Ascending aorta (tissue), 2 donors: ENCODE data around the gene DTNB. TPM values are rescaled to one million over a fixed set of nuclear protein-coding genes. Genes with fewer than 3 reads are reported as not detected.

ENCODE experiments used
- DNase-seq, 2 donors: peaks; one replicate each; pipeline ENCODE4 v3.0.0-alpha.2; 2019; ENCODE audit warnings: low spot score in 2 of 2
- H3K27ac ChIP-seq, 2 donors: fragments of 200-600 bp; sonication (generic); one replicate each; pipeline ENCODE4 v1.5.1; 2016 to 2017; ENCODE audit warnings: mild to moderate bottlenecking in 1 of 2
- H3K27me3 ChIP-seq: fragments of 200-600 bp; sonication (generic); one replicate; pipeline ENCODE4 v1.5.1; 2017
- H3K36me3 ChIP-seq, 2 donors: fragments of 200-600 bp; sonication (generic); one replicate each; pipeline ENCODE4 v1.5.1; 2016
- H3K4me1 ChIP-seq, 2 donors: fragments of 200-600 bp; sonication (generic); one replicate each; pipeline ENCODE4 v1.5.1; 2016 to 2017; ENCODE audit warnings: mild to moderate bottlenecking in 1 of 2
- H3K4me3 ChIP-seq, 2 donors: fragments of 200-600 bp; sonication (generic); one replicate each; pipeline ENCODE4 v1.5.1; 2016 to 2017; ENCODE audit warnings: mild to moderate bottlenecking in 1 of 2
- H3K9me3 ChIP-seq, 2 donors: fragments of 200-600 bp; sonication (generic); one replicate each; pipeline ENCODE4 v1.5.1; 2016
- intact Hi-C: fragments of 100-400 bp; cut with DNase I; formaldehyde crosslinking; loops from one replicate; pipeline ENCODE4 v1.15.1; 2023
- total RNA-seq: library from RNA; depleted of rRNA; stranded (reverse); fragments of >200 nt; gene quantifications from one replicate; pipeline ENCODE4 v1.1.0, GENCODE V29; 2016
- TF ChIP-seq, protein P1 (sequence below), 3 experiments: fragments of 200-600 bp in 2 of 3; fragments of 450-650 bp in 1 of 3; sonication (generic) in 2 of 3; IDR thresholded peaks; one replicate each; pipeline ENCODE4 v1.5.1; 2016 to 2019; ENCODE audit warnings: antibody characterized with exemption in 3 of 3, mild to moderate bottlenecking in 1 of 3, moderate library complexity in 1 of 3

The DTNB gene
- total RNA-seq, 1 donor from 2014 or later: 22.7 TPM

DNA sequence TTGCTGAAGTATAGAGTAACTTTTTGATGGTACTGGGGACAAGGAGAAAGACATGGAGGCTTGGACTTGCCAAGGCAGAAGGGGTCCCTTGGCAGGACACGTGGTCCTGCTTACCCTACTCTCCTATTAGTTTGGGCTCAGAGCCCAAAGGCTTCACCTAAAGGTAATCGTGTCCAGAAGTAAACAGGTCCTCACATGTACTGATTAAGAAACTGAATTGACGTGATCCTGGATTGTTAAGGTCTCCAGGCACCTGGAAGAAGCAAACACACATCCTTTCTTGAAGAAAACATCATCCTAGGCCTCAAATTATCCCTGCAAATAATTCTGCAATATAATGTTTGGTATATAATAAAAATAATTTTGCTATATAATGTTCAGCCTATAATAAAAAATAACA is 50.0 kb downstream of the DTNB start:
- Histone ChIP-seq H3K4me1 (peaks cover 0 to 7% of the 10 kb centered on the region in 2 donors), H3K4me3 (no peak overlapping the region), H3K27ac (no peak overlapping the region), H3K36me3 (peaks cover 7 to 21% of the 10 kb centered on the region in 2 donors), H3K27me3 (no peaks in the 10 kb centered on the region), H3K9me3 (no peaks in the 10 kb centered on the region)
- DNase-seq: no peak
- intact Hi-C loops: no loop called here
- TF ChIP-seq, protein P1, sequence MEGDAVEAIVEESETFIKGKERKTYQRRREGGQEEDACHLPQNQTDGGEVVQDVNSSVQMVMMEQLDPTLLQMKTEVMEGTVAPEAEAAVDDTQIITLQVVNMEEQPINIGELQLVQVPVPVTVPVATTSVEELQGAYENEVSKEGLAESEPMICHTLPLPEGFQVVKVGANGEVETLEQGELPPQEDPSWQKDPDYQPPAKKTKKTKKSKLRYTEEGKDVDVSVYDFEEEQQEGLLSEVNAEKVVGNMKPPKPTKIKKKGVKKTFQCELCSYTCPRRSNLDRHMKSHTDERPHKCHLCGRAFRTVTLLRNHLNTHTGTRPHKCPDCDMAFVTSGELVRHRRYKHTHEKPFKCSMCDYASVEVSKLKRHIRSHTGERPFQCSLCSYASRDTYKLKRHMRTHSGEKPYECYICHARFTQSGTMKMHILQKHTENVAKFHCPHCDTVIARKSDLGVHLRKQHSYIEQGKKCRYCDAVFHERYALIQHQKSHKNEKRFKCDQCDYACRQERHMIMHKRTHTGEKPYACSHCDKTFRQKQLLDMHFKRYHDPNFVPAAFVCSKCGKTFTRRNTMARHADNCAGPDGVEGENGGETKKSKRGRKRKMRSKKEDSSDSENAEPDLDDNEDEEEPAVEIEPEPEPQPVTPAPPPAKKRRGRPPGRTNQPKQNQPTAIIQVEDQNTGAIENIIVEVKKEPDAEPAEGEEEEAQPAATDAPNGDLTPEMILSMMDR (IDR thresholded peaks at IDR 0.05): no peak

DNA sequence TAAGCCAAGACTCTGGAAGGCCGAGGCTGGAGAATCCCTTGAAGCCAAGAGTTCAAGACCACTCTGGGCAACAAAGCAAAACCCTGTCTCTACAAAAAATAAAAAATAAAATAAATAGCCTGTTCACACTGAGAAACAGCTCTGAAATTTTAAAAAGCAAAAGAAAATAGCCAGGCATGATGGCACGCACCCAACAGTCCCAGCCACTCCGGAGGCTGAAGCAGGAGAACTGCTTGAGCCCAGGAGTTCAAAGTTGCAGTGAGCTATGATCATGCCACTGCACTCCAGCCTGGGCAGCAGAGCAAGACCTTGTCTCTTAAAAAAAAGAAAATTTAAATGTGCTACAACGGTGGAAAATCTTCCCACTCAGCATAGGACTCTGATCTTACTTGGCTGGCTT is 52.7 kb downstream of the DTNB start:
- no peak for DNase-seq
- H3K27me3 ChIP-seq: no peaks in the 10 kb centered on the region
- TF ChIP-seq, protein P1 (IDR thresholded peaks at IDR 0.05): no peak
- no peak overlapping the region for H3K4me3 ChIP-seq
- peak overlapping the region in 1 of 2 donors; percentile 20 for H3K27ac ChIP-seq
- intact Hi-C loops: no loop called here
- peaks cover 0 to 19% of the 10 kb centered on the region in 2 donors for H3K4me1 ChIP-seq
- no peaks in the 10 kb centered on the region for H3K36me3 ChIP-seq
- no peaks in the 10 kb centered on the region for H3K9me3 ChIP-seq

DNA sequence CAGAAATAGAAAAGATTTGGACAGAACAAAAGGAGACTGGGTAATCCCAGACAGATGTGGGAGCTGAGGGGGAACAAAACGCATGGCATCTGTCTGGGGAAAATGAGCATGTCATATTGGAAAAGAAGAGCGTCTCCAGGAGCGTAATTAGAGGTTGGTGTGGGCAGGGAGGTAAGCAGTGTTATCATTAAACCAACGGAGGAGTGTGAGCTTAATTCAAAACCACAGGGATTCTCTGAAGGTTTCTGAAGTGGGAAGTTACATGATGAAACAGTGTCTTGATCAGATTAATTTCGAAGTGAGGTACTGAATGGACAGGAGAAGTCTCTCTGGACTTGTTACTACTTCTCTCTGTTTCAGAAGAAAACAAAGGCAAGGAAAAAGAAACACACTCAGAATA is 53.3 kb downstream of the DTNB start:
- no peaks in the 10 kb centered on the region for H3K9me3 ChIP-seq
- peaks cover 0 to 19% of the 10 kb centered on the region in 2 donors for H3K4me1 ChIP-seq
- peak overlapping the region in 1 of 2 donors; percentile 20 for H3K27ac ChIP-seq
- H3K36me3 ChIP-seq: no peaks in the 10 kb centered on the region
- DNase-seq: no peak
- intact Hi-C loops: no loop called here
- no peak overlapping the region for H3K4me3 ChIP-seq
- TF ChIP-seq, protein P1 (IDR thresholded peaks at IDR 0.05): no peak
- no peaks in the 10 kb centered on the region for H3K27me3 ChIP-seq

DNA sequence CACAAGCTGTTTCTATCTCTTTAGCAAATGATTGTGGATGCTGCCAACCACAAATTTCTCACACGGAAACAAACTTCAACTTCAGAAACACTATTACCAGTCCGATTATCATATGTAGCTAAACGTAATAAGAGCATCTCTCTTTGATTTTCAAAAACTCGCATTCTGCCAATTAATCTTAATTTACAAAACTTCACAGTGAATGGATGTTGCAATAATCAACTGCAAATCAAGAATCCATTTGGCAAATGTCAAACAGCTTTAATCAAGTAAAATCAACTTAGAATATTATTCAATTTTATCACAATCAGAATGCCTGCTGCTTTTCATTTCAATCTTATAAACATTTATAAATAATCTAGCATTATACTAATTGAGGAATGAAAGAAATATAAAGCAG is 54.2 kb downstream of the DTNB start:
- peaks cover 0 to 19% of the 10 kb centered on the region in 2 donors for H3K4me1 ChIP-seq
- H3K4me3 ChIP-seq: no peak overlapping the region
- DNase-seq: no peak
- intact Hi-C loops: loop anchor here (2.0 kb wide), 1 partner anchor 56 kb away; no protein-coding TSS in a partner anchor
- H3K27ac ChIP-seq: peak overlapping the region; percentile 81 to 83
- H3K36me3 ChIP-seq: no peaks in the 10 kb centered on the region
- TF ChIP-seq, protein P1 (IDR thresholded peaks at IDR 0.05): no peak
- H3K27me3 ChIP-seq: no peaks in the 10 kb centered on the region
- H3K9me3 ChIP-seq: no peaks in the 10 kb centered on the region

DNA sequence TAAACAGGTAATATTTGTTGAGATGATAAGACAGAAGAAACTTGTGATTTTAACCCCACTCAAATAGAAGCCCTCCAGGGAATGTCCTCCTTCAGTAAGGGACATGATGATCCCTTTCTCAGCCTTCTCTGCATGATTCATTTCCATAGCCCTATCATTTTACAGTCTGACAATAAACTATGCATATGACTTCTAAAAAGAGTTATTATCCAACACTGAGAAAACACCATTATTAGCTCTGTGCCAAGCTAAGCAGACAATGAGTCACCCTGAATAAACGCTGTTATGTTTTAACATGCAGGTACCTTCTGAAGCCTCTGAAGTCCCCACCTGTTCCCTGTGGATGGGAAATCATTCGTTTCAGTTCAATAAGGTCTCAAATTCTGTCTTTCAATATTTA is 54.7 kb downstream of the DTNB start:
- H3K27me3 ChIP-seq: no peaks in the 10 kb centered on the region
- peak overlapping the region; percentile 81 to 83 for H3K27ac ChIP-seq
- intact Hi-C loops: loop anchor here (2.0 kb wide), 1 partner anchor 56 kb away; no protein-coding TSS in a partner anchor
- DNase-seq: no peak
- peak overlapping the region; percentile 18 to 37 for H3K4me3 ChIP-seq
- TF ChIP-seq, protein P1 (IDR thresholded peaks at IDR 0.05): no peak
- H3K36me3 ChIP-seq: no peaks in the 10 kb centered on the region
- H3K4me1 ChIP-seq: peaks cover 0 to 19% of the 10 kb centered on the region in 2 donors
- no peaks in the 10 kb centered on the region for H3K9me3 ChIP-seq
